Astrocyte of the spinal cord (primary cell): Measurements from ENCODE around the gene CELF6.

Experiments
- DNase-seq: peaks from one replicate; pipeline ENCODE4 v3.0.0; 2011; ENCODE audit warnings: low read depth, low spot score
- H3K4me3 ChIP-seq: 2 replicates; pipeline ENCODE4 v1.5.1; 2011; ENCODE audit warnings: low read depth, mild to moderate bottlenecking, low read length, moderate library complexity
- in situ Hi-C: cut with HindIII; loops from 2 replicates; pipeline ENCODE4 v1.10.0; 2017; ENCODE audit warnings: low sequenced_read_pairs
- TF ChIP-seq, protein P1 (sequence below): IDR thresholded peaks from 2 replicates; pipeline ENCODE4 v1.5.1; 2012; ENCODE audit warnings: low read depth, mild to moderate bottlenecking, low read length, inconsistent platforms

The CELF6 gene

DNA sequence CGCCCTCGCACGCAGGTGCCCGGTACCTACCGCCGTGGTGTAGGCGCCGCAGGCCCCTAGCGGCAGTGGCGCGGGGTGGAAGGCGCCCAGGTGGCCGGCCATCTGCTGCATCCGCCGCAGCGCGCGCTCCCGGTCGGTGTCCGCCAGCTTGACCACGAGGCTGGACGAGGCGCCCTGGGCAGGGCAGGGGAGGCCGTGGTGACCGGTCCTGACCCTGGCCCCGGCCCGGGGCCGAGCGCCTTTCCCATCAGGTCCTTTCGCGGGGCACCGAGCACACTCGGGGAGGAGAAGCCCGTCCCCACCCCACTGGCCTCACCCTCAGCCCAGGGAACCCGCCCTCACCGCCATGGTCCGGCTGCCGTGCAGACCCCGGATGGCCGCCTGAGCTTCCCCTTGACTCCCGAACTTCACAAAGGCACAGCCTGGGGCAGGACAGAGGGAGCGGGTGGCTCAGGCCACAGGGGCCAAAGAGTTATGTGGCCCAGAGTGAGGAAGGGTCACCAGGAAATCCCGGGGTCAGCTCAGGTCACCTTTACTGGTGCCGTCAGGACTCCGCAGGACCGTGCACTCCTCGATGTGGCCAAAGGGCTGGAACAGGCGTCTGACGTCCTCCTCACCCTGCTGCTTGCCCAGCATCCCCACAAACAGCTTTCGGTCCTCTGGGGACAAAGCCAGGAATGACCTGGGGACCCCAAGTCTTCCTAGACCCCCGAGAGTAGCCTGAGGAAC lies 30.2 kb downstream of the CELF6 start:
- no peak for DNase-seq
- TF ChIP-seq, protein P1, sequence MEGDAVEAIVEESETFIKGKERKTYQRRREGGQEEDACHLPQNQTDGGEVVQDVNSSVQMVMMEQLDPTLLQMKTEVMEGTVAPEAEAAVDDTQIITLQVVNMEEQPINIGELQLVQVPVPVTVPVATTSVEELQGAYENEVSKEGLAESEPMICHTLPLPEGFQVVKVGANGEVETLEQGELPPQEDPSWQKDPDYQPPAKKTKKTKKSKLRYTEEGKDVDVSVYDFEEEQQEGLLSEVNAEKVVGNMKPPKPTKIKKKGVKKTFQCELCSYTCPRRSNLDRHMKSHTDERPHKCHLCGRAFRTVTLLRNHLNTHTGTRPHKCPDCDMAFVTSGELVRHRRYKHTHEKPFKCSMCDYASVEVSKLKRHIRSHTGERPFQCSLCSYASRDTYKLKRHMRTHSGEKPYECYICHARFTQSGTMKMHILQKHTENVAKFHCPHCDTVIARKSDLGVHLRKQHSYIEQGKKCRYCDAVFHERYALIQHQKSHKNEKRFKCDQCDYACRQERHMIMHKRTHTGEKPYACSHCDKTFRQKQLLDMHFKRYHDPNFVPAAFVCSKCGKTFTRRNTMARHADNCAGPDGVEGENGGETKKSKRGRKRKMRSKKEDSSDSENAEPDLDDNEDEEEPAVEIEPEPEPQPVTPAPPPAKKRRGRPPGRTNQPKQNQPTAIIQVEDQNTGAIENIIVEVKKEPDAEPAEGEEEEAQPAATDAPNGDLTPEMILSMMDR, result no peak
- in situ Hi-C loops, result no loop called here
- no peak overlapping the region for H3K4me3 ChIP-seq

DNA sequence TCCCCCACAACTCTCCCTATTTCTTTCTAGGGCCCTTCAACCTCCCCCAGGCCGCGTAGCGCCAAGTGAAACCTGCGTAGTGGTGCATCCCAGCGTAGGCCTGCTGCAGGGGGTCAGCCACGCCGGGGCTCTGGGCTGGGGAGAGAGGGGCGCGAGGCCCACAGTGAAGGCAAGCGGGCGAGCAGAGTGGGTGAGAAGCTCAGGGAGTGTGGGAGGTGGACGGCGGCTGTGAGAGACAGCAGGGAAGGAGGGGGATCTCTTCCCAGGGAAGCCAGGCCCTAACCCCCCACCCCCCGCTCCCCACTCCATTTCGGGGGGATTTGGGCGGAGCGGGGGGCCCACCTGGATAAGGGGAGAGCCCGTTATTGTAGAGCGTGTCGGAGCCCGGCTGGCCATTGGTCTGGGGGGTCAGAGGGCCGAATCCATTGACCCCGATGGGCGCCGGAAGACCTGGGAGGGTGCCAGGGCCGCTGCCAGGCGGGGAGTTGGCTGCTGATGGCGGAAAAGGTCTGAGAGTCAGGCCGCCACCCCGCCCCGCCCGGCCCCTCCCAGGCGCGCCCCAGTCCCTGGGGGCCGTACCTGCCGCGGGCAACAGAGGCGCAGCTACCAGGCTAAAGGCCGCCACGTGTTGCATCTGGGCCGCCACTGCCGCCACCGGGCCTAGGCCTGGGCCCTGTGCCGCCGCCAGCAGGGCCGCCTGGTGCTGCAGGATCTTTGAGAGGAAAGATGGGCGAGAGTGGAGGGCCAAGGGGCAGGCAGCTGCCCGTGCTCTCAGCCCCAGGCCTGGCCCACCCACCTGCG lies 31.0 kb downstream of the CELF6 start:
- H3K4me3 ChIP-seq, result no peak overlapping the region
- DNase-seq, result no peak
- in situ Hi-C loops, result no loop called here
- TF ChIP-seq, protein P1, result no peak

DNA sequence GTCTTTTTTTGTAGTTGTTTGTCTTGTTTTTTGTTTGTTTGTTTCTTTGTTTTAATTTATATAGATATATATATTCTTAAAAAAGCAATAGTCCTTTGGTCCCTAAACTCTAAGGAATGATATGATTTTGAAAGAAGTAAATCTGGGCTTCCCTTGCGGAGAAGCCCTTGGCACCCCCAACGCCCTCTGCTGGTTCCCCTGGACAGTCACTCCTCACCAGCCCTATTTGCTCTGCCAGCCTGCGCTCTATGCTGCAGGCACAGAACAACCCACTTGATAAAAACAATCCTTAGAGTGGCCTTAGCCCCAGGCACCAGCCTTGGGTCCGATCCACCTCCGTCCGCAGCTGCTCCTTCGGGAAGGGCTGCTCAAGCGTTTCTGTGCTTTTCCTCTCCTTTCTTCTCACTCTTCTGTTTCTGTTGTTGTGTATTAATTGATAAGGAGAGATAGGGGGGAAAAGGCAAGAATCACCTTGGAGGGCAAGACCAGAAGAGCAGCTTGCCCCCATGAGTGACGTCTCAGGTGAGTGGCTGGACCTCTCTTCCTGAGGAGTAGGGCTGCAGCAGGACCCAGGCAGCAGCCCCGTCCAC lies 33.9 kb downstream of the CELF6 start:
- no peak overlapping the region for H3K4me3 ChIP-seq
- DNase-seq, result peak; percentile 18
- in situ Hi-C loops, result no loop called here
- TF ChIP-seq, protein P1, result peak; percentile 71

DNA sequence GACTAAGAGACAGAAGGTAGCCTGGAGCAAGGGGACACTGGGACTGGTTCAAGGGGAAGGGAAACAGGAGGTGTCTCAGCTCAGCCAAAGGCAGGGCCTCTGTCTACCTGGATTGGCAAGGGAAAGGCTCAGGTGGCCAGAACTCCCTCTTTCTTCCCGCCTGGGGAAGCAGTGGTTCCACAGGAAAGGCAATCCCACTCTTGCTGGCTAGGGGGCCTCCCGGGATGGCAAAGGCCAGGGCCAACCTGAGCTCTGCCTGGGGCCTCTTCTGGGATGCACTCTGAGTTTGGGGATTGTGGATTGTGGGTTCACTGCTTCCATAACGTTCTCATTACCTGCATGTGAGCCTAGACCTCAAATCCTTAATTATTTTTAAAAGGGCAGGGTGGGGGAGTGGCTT lies 34.6 kb downstream of the CELF6 start:
- no peak overlapping the region for H3K4me3 ChIP-seq
- in situ Hi-C loops, result no loop called here
- TF ChIP-seq, protein P1, result no peak
- DNase-seq, result no peak

DNA sequence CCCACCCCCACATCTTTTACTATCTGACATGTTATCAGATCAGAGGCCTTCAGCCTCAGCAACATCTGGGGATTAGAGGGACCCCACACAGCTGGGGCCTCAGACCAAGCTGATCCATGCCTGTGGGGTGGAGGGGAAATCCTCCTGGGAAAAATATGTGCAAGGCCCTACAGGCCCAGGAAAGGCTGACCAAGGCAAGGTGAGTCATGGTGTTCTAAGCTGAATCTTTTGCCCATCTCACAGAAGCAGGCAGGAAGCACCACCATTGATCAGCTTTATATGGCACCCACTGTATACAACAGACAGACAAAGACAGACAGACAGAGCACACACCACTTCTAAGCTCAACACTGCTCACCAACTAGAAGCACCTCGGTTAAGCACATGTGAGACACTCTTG lies 35.2 kb downstream of the CELF6 start:
- DNase-seq, result no peak
- in situ Hi-C loops, result no loop called here
- TF ChIP-seq, protein P1, result no peak
- no peak overlapping the region for H3K4me3 ChIP-seq

DNA sequence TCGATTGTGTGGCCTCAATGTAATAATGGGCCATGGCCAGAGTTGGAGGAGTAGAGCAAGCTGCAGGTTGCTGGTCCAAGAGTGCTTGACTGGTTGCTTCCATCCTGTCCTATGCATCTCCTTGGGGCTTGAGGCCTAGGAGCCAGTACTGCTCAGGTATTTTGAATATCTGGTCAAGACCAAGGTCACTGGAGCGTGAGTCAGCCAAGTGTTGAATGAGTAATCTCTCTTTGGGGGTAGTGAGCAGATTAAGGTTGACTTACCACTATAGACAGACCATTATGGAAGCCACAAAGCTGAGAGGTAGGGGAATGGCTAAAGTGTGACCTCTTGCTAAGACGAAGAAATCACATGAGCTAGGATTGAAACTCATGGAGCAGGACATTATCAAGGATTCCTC lies 38.2 kb downstream of the CELF6 start:
- DNase-seq, result no peak
- no peak overlapping the region for H3K4me3 ChIP-seq
- TF ChIP-seq, protein P1, result no peak
- in situ Hi-C loops, result no loop called here
